ENCODE data around the gene PLCB1. TPM values are rescaled to one million over a fixed set of nuclear protein-coding genes. Genes with fewer than 3 reads are reported as not detected.

The PLCB1 gene
- total RNA-seq, 1 donor from 2014 or later, result 37.4 TPM

DNA sequence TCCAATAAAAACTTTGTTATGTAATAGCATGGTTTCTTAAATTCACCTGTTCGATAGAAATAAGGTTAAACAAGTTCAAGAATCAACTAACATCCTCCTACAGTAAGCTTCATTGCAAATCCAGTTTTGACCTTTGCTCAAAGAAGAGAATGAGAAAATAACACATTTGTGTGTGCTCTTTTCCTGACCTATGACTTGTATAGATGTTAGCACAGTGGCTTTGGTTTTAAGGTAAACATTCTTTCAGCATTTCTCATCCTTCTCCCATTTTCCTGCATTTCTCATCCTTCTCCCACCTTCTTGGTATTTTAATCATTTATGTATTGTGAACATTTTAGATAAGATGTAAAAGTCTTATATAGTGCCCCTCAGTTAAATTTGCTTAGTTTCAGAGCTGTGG, 73.9 kb downstream of the PLCB1 start:
- no peak overlapping the region for H3K27ac Mint-ChIP-seq (ENCODE audit: unreplicated experiment)
- TF ChIP-seq CTCF (IDR thresholded peaks at IDR 0.05; ENCODE audit: partially characterized antibody, unreplicated experiment), result no peak
- DNase-seq, result no peak
- H3K4me3 Mint-ChIP-seq (ENCODE audit: unreplicated experiment), result no peak overlapping the region
- H3K36me3 Mint-ChIP-seq (ENCODE audit: unreplicated experiment), result no peaks in the 10 kb centered on the region
- H3K4me1 Mint-ChIP-seq (ENCODE audit: low read depth, unreplicated experiment), result peaks cover 7% of the 10 kb centered on the region
- peaks cover 2% of the 10 kb centered on the region for H3K9me3 Mint-ChIP-seq (ENCODE audit: unreplicated experiment)
- no peaks in the 10 kb centered on the region for H3K27me3 Mint-ChIP-seq (ENCODE audit: unreplicated experiment)

- H3K27ac Mint-ChIP-seq (ENCODE audit: unreplicated experiment), result no peak overlapping the region
- H3K9me3 Mint-ChIP-seq (ENCODE audit: unreplicated experiment), result peaks cover 3% of the 10 kb centered on the region
- no peak overlapping the region for H3K4me3 Mint-ChIP-seq (ENCODE audit: unreplicated experiment)
- H3K36me3 Mint-ChIP-seq (ENCODE audit: unreplicated experiment), result no peaks in the 10 kb centered on the region
- no peaks in the 10 kb centered on the region for H3K27me3 Mint-ChIP-seq (ENCODE audit: unreplicated experiment)
- no peak for TF ChIP-seq CTCF (IDR thresholded peaks at IDR 0.05; ENCODE audit: partially characterized antibody, unreplicated experiment)
- H3K4me1 Mint-ChIP-seq (ENCODE audit: low read depth, unreplicated experiment), result peaks cover 8% of the 10 kb centered on the region
- DNase-seq, result no peak
Measured at GRCh38 chr20:8208226-8208625, 76.2 kb downstream of the PLCB1 start.

- H3K4me1 Mint-ChIP-seq (ENCODE audit: low read depth, unreplicated experiment), result peaks cover 10% of the 10 kb centered on the region
- no peak overlapping the region for H3K27ac Mint-ChIP-seq (ENCODE audit: unreplicated experiment)
- DNase-seq, result no peak
- no peaks in the 10 kb centered on the region for H3K36me3 Mint-ChIP-seq (ENCODE audit: unreplicated experiment)
- no peaks in the 10 kb centered on the region for H3K27me3 Mint-ChIP-seq (ENCODE audit: unreplicated experiment)
- H3K4me3 Mint-ChIP-seq (ENCODE audit: unreplicated experiment), result no peak overlapping the region
- no peak for TF ChIP-seq CTCF (IDR thresholded peaks at IDR 0.05; ENCODE audit: partially characterized antibody, unreplicated experiment)
- peaks cover 3% of the 10 kb centered on the region for H3K9me3 Mint-ChIP-seq (ENCODE audit: unreplicated experiment)
Measured at GRCh38 chr20:8209061-8209460, 77.0 kb downstream of the PLCB1 start.

- peaks cover 5% of the 10 kb centered on the region for H3K9me3 Mint-ChIP-seq (ENCODE audit: unreplicated experiment)
- H3K4me3 Mint-ChIP-seq (ENCODE audit: unreplicated experiment), result no peak overlapping the region
- DNase-seq, result no peak
- no peaks in the 10 kb centered on the region for H3K36me3 Mint-ChIP-seq (ENCODE audit: unreplicated experiment)
- peaks cover 17% of the 10 kb centered on the region for H3K4me1 Mint-ChIP-seq (ENCODE audit: low read depth, unreplicated experiment)
- H3K27me3 Mint-ChIP-seq (ENCODE audit: unreplicated experiment), result no peaks in the 10 kb centered on the region
- H3K27ac Mint-ChIP-seq (ENCODE audit: unreplicated experiment), result no peak overlapping the region
- no peak for TF ChIP-seq CTCF (IDR thresholded peaks at IDR 0.05; ENCODE audit: partially characterized antibody, unreplicated experiment)
Measured at GRCh38 chr20:8210749-8211148, 78.7 kb downstream of the PLCB1 start.

GRCh38 chr20:8212286-8212685, 80.2 kb downstream of the PLCB1 start:
- Mint-ChIP-seq H3K9me3 (ENCODE audit: unreplicated experiment) (peaks cover 5% of the 10 kb centered on the region), H3K36me3 (ENCODE audit: unreplicated experiment) (no peaks in the 10 kb centered on the region), H3K4me1 (ENCODE audit: low read depth, unreplicated experiment) (peaks cover 17% of the 10 kb centered on the region), H3K4me3 (ENCODE audit: unreplicated experiment) (no peak overlapping the region), H3K27me3 (ENCODE audit: unreplicated experiment) (no peaks in the 10 kb centered on the region), H3K27ac (ENCODE audit: unreplicated experiment) (no peak overlapping the region)
- no peak for TF ChIP-seq CTCF (IDR thresholded peaks at IDR 0.05; ENCODE audit: partially characterized antibody, unreplicated experiment)
- DNase-seq, result no peak
